GM19438 (cell line): ENCODE measurements around the gene IDNK.

Source experiments
- ATAC-seq: cut with Tn5 transposase; IDR thresholded peaks from one replicate; pipeline ENCODE4 v1.9.1; 2021; ENCODE audit warnings: low read depth; ENCODE audit not compliant: unreplicated experiment

Gene IDNK

DNA sequence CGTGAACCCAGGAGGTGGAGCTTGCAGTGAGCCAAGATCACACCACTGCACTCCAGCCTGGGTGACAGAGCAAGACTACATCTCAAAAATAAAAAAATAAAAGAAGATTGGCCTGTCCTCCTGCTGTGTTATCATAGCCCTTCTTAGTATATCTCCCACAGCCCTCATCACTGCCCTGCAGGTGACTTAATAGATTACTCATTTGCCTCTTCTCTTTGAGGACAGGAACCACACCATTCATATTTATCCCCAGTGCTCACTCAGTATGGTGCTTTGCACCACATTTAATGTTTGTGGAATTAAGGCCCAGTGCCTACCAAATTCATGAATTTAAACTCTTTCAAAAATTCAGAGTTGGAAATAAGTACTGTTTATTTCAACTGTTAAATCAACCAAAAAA is 10.3 kb downstream of the IDNK start:
- ATAC-seq: no peak

DNA sequence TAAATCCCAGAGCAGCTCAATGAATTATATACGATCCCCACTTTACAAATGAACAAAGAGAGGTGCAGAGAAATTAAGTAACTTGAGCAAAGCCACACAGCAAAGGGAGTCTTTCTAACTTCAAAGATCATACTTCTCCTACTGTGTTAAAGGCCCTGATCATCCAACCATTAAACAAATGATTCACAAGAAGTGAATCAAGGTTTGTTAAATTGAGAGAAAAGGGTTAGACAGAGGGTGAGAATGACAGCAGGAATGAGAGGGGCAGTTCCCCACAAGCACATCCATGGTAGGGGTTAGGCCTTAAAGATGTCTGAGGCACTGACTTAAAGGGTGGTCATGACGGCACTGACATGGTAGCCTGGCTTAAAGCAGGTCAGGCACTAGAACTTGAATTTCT is 10.7 kb downstream of the IDNK start:
- no peak for ATAC-seq

DNA sequence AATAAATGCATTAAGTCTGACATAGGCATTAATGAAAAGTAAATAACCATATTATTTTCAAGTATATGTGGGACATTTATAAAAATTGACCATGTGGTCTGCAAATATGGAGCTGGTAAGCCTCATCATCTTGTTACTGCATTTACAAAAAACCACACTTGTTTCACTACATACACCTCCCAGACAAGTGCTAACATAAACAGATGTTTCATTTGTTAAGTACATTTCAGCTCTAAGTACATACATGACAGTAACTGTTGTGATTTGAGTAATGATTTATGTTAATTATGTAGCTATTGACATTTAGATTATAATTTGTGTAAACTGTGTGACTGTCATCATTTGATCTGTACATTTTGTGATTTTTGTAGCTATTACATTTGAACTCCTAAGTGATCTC is 13.9 kb downstream of the IDNK start:
- ATAC-seq: no peak

DNA sequence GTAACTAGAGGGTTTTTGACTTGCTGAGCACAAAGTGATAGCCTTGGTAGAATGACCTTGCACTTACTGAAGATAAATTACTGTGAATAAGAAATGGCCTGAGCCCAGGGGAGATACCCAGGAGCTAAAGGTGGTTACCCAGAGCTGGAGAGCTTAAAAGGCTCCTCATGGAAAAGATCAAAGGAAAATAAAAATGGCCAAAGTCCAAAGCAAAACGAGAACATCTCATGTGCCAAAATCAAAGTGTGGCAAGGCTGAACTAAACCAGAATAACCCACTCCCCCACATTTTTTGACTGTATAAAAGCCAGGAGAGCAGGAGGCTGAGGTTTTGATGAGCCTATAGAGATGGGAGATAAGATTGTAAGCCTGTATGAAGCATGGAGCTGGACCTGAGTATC is 14.4 kb downstream of the IDNK start:
- no peak for ATAC-seq

DNA sequence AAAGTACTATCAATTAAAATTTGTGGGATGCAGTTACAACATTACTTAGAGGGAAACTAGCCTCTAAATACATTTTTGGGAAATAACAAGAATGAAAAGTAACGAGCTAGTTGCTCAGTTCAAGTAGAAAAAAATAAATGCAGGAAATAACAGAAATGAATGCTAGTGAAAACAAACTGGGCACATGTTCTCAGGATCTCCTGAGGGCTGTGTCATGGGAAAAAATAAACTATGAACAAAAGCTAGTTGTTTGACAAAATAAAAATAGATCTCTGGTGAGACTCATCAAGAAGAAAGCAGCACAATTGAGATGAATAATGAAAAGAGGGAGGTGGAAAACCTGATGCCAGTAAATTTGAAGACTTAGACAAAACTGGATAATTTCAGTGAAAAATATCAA is 16.3 kb downstream of the IDNK start:
- ATAC-seq: no peak

DNA sequence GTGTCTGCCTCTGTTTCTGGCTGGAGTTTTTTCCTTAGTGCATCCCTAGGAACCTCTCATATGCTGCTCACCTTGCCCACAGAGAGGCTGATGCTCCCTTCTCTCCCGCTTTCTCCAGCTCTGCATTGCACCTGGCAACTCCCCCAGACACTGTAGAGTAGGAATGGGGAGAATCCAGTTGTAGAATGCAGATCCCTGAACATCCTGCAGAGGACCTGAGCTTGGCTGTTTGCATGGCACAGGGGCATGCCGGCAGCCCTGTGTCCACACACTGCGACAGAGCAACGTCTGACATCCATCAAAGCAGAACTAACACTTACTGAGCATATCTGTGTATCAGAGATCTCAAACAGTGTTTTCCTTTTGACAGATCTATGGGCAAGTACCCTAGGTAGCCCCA is 19.9 kb downstream of the IDNK start:
- no peak for ATAC-seq

DNA sequence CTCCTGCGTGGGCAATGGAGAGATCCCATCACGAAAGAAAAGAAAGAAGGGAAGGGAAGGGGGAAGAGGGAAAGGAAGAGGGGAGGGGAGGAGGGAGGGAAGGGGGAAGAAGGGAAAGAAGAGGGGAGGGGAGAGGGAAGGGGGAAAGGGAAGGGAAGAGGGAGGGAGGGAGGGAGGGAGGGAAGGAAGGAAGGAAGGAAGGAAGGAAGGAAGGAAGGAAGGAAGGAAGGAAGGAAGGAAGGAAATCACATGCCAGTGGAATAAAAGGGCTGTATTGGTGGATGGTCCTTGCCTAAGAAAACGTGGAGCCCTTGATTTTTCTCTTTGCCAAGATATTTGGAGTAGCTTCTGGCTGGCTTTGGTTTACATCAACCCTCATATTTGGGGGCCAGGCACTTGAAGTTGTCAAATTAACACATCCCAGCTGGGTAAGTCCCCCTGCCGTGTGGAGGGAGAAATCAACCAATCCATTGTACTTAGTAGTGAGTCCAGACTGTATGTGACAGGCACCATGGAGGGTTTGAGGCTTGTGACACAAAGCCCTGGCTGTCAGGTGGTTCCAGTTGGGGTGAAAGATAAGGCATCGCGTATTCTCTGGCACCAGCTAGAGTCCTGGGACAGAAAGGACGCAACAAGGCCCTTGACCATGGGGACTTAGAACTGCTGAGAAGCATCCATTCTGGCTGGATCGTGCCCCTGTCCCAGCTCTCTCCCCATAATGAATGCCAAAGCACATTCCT is 23.7 kb downstream of the IDNK start:
- no peak for ATAC-seq

DNA sequence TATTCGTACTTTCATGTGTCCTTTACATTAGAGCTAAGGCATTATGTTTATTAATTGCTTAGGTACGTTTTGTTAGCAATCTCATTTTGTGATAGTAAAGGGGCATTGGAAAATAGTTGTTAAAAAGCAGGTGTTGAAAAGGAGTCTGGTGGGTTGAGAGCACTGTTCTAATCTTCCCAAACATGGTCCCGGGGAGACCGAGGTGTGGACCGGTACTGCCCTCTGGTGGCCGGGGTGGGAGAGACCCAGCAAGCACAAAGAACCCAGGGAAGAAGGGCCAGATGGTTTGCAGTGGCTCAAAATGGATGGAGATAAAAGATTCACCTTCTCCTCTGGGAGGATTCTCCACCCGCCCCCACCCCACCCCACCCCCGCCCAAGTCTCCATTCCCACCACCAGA is 26.1 kb downstream of the IDNK start:
- ATAC-seq: peak; percentile 55

DNA sequence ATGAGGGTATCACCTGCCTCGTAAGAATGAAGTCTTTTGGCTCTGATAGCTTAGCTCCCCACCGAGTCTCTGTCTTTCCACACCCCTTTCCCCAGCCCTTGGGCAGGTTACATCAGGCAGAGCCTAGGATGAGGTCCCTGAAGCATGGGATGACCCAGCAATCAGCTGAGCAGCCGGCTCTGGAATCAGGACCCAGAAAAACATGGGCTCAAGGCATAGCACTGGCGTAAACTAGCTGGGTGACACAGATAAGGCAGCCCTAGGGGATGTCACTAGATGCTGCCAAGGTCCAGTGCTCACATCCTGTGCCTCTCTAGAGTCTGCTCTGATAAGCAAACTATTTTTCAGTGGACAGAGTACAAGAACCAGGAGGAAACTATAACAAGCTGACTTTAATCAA is 26.6 kb downstream of the IDNK start:
- ATAC-seq: no peak

DNA sequence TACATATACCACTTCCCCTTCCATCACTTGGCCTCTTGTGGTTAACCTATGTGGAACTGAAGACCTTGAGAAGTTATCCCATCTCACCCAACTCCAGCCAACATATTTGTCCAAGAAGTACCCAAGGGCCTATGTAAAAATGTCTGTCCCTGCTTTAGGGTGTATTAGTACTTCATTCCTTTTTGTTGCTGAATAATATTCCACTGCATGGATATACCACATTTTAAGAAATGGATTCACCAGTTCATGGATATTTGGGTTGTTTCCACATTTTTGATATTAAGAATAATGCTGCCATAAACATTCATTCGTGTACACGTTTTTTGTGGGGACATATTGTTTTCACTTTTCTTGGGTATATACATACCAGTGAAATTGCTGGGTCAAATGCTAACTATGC is 28.6 kb downstream of the IDNK start:
- ATAC-seq: no peak

DNA sequence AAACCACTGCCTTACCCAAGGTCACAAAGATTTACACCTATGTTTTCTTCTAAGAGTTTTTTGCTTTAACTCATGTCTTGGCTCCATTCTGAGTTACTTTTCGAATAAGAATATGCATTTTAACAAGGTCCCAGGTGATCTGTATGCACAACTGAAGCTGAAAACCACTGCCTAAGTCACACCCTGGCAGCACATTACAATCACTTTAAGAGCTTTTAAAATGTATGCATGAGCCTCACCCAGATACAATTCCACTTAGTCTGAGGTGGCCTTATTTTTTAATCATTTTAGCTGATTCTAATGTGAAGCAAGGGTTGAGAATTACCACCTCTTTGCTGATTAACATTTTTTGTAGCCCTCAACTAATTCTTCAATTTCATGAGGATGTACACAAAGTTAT is 29.5 kb downstream of the IDNK start:
- ATAC-seq: no peak

DNA sequence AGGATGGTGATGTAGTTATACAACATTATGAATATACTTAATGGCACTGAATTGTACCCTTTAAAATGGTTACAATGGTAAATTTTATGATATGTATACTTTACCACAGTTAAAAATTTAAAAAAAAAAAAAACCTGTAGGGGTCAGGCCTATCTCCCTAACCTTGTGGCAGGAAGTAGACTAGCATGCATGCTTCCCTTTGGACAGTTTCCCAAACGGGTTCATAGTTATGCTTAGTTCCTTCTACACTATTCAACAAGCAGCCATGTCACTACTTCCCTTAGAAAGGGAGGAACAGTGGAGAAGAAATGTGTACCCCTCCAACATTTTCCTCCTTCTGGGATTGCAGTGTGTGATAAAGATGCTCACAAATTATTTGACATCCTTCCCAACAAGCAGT is 32.5 kb downstream of the IDNK start:
- ATAC-seq: no peak

DNA sequence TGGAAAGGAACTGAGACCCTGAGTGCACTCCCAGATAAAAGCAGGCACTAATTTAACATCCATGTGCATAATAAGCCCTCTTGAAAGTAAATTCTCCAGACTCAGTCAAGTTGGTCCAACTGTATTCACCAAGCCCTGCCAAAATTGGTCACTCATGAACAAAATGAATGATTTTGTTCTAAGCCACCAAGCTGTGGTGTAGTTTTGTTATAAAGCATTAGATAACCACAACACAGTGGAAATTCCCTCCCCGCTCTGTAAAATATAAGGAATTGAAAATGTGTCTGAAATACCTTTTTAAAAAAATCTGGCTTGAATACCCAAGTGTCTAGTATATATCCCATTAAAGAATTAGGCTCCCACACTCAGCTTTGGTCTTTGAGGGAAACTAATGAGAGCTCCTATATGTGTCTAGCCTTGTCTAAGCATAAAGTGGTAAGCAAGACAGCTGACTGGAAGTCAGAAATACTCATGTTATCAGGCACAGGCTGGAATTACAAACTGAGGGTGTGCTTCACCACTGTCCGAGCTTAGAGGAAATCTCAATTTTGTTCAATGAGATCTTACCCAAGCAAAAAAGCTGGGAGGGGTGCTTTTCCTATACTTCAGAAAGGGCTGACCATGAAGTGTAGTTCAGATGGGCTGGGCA is 33.2 kb downstream of the IDNK start:
- no peak for ATAC-seq

DNA sequence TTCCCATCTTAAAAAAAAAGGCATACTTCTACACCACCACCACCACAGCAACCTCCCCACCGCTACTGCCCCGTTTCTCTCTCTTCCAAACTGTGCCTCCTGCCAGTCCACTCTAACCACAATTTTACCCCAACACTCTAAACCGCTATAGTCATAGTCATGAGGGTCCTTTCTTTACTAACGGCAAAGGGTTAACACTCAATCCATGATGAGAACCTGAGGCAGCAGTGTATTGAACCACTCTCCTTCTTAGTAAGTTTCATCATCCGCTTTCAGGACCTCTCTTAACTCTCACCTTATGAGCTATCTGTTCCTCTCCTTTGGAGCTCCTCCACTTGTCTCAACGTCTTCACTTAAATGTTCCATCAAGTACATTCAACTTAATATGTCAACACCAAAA is 34.0 kb downstream of the IDNK start:
- no peak for ATAC-seq

DNA sequence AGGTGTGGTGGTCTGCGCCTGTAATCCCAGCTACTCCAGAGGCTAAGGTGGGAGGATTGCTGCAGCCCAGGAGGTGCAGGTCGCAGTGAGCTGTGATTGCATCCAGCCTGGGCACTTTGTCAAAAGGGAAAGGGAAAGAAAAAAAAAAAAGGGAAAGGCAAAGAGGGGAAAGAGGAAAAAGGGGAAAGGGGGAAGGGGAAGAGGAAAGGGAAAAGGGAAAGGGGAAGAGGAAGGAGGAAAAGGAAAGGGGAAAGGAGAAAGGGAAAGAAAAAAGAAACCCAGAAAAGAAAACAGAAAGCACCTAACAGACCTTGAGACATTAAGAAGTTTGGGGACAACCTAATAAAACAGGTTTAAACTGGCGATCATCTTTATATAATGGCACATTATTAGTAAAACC is 40.0 kb downstream of the IDNK start:
- ATAC-seq: no peak

DNA sequence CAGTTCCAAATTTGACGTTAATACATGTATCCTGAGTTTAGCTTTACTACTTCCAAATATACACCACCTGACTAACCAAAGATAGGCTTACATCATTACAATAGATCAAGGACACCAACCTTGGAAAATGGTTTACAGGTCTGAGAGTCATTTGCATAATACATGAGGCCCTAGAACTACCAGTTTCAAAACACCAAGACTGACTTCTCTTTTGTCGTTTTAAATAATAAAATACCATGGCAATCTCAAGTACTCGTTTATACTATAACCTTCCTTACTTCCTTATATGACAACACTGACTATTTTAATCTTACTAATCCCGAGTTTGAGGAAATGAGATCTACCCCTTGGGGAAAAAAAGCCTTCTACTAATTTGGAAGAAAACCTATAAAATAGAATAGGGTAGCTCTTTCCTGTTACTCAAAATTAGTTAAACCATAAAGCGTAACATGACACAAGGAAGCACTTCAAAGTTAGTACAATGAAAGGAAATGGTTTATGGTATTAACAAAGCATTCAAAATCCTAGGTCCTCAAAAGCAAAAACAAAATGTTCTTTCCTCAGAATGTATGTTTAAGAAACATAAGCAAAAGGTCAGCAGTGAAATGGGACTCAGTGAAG is 42.7 kb downstream of the IDNK start:
- peak; percentile 87 for ATAC-seq

DNA sequence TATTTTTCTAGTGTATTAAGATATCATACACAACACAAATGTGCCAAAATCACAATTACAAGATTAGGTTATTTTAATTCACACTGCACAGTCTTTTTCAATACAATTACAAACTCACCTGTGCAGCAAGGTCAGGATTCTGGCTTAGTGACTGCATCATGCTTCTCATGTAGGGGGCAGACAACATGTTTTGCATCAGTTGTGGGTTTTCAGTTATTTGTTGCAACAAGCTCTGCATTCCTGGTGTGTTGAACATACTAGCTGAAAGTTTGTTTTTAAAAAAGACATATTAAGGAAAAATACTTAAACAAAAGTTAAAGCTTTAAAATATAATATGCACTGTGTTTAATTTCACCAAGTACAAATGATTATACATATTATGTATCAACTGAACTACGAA is 46.1 kb downstream of the IDNK start:
- ATAC-seq: no peak

DNA sequence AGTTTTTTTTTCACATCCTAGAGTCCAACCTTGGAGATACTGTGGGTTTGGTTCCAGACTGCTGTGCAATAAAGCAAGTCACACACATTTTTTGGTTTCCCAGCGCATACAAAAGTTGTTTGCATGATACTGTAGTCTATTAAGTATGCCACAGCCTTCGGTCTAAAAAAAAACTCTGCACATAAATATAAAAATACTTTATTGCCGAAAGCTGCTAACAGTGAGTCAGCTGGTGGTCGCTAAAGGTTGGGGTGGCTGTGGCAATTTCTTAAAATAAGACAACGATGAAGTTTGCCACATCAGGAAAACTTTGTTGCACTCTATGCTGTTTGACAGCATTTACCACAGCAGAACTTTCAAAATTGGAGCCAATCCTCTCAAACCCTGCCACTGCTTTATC is 47.4 kb downstream of the IDNK start:
- no peak for ATAC-seq

DNA sequence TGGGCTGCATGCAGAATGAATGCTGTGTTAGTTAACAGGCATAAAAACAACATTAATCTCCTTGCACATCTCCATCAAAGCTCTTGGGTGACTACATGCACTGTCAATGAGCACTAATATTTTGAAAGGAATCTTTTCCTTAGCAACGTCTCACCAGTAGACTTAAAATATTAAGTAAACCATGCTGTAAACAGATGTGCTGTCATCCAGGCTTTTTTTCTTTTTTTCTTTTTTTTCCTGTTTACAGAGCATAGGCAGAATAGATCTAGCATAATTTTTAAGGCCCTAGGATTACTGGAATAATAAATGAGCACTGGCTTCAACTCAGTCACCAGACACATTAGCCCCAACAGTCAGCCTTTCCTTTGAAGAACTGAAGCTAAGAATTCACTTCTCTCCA is 48.5 kb downstream of the IDNK start:
- no peak for ATAC-seq

DNA sequence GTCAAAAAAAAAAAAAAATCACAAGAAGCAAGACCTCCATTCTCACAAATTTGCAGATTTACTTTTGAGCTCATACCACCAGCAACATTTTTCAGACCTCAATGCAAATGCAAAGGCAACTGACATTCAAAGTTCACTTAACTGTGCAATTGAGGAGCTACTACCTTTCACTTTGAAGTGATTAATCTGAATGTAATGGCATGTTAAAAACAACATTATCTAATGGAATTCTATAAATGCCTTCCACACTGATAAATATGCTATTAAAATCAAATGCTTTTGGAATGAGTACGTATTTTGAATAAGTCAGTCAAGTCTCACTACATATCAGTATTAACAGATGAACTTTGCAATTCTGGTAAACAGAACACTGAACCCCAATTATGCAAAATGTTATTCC is 52.5 kb downstream of the IDNK start:
- ATAC-seq: no peak

DNA sequence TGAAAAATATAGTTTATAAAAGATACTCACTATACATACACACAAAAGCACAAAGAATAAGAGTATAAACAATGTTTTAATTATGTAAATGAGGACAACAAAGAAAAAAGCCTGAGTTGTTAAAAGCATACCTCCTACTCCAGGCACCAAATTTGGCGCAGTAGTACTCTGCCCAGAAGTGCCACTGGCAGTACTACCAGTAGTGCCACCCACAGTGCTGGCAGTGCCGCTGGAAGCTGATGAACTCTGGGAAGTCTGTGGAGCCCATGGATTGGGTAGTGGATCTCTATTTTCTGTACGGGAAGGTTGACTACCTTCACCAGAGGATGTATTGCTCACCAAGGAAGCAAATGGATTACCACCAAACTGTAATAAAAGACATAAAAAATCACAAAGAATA is 54.7 kb downstream of the IDNK start:
- no peak for ATAC-seq

DNA sequence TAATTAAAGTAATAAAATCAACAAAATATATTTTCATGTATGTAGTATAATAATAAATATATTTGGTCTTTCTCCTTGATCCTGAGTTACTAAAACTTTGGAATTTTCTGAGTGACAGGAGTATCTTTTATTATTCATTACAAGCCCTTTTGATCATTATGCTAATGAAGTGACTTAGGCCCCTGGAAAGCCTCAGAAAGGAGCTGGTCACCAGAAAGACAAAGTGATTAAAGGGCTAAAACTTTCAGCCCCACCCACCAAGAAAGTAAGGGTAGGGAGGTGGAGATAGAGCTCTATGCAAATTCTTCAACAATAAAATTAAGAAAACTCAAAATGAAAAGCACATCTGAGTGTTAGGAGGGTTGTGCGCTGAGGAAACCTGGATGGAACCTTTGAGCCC is 57.3 kb downstream of the IDNK start:
- ATAC-seq: no peak
